Fibroblast of skin of right biceps (primary cell): ENCODE data around the gene TRIAP1.

Experiments used
- DNase-seq: peaks from one replicate; pipeline ENCODE4 v3.0.0-alpha.2; 2013

The TRIAP1 gene

GRCh38 chr12:120425797-120426196, 20.4 kb downstream of the TRIAP1 start:
- DNase-seq = no peak

- DNase-seq = no peak
These were observed 23.2 kb downstream of the TRIAP1 start for GRCh38 chr12:120422892-120423456.

GRCh38 chr12:120421701-120422100, 24.5 kb downstream of the TRIAP1 start:
- no peak for DNase-seq

GRCh38 chr12:120417917-120418580, 28.1 kb downstream of the TRIAP1 start:
- no peak for DNase-seq

- no peak for DNase-seq
These were observed 29.5 kb downstream of the TRIAP1 start for GRCh38 chr12:120416490-120417216.

- DNase-seq = no peak
These were observed 32.1 kb downstream of the TRIAP1 start for GRCh38 chr12:120413901-120414695.

GRCh38 chr12:120412421-120412820, 33.8 kb downstream of the TRIAP1 start:
- no peak for DNase-seq

GRCh38 chr12:120408771-120409170, 37.4 kb downstream of the TRIAP1 start:
- DNase-seq = no peak

GRCh38 chr12:120406553-120406952, 39.6 kb downstream of the TRIAP1 start:
- no peak for DNase-seq

GRCh38 chr12:120406069-120406468, 40.1 kb downstream of the TRIAP1 start:
- no peak for DNase-seq

GRCh38 chr12:120404271-120404670, 41.9 kb downstream of the TRIAP1 start:
- peak; percentile 5 for DNase-seq

- no peak for DNase-seq
These were observed 42.3 kb downstream of the TRIAP1 start for GRCh38 chr12:120403869-120404268.

- no peak for DNase-seq
These were observed 44.0 kb downstream of the TRIAP1 start for GRCh38 chr12:120402217-120402616.

GRCh38 chr12:120399531-120399930, 46.7 kb downstream of the TRIAP1 start:
- peak; percentile 27 for DNase-seq

- no peak for DNase-seq
These were observed 48.2 kb downstream of the TRIAP1 start for GRCh38 chr12:120397824-120398540.

GRCh38 chr12:120394483-120395367, 51.5 kb downstream of the TRIAP1 start:
- DNase-seq = no peak
